Activated T-cell treated with anti-CD3 and anti-CD28 coated beads, Interleukin-2, amount 50 U/mL, for 72 hours (primary cell): ENCODE data around the gene ZCCHC8. TPM values are rescaled to one million over a fixed set of nuclear protein-coding genes. Genes with fewer than 3 reads are reported as not detected.
"Not testable (repeated sequence)": the region's sequence is repeated elsewhere in the genome, so short reads cannot be mapped to it uniquely, and the experiment has no call there.

Source experiments
- ATAC-seq, 2 donors: fragments of 150-1000 bp; cut with Tn5 transposase; replicated peaks in 1 of 2; 2 replicates each; pipeline ENCODE4 v1.10.0; 2021; ENCODE audit warnings: moderate library complexity in 2 of 2, mild to moderate bottlenecking in 1 of 2
- DNase-seq, 2 donors: peaks; one replicate each; pipeline ENCODE4 v3.0.0; 2021 to 2022; ENCODE audit warnings: mixed read lengths in 1 of 2
- H3K27ac Mint-ChIP-seq: one replicate; pipeline ENCODE4 v1.8.0; 2022; ENCODE audit warnings: mild to moderate bottlenecking, moderate library complexity, mixed read lengths
- H3K27me3 Mint-ChIP-seq: one replicate; pipeline ENCODE4 v1.8.0; 2022; ENCODE audit warnings: low read depth, mixed read lengths
- H3K36me3 Mint-ChIP-seq, 2 donors: one replicate each; pipeline ENCODE4 v1.8.0; 2022; ENCODE audit warnings: mixed read lengths in 2 of 2, mild to moderate bottlenecking in 1 of 2; ENCODE audit not compliant: insufficient read depth in 2 of 2
- H3K4me1 Mint-ChIP-seq: one replicate; pipeline ENCODE4 v1.8.0; 2022; ENCODE audit warnings: low read depth, mixed read lengths
- H3K4me3 Mint-ChIP-seq, 2 donors: one replicate each; pipeline ENCODE4 v1.8.0; 2022; ENCODE audit warnings: mild to moderate bottlenecking in 2 of 2, mixed read lengths in 2 of 2, moderate library complexity in 2 of 2
- H3K9me3 Mint-ChIP-seq, 2 donors: one replicate each; pipeline ENCODE4 v1.8.0; 2022; ENCODE audit warnings: mixed read lengths in 2 of 2
- total RNA-seq, 2 donors: library from RNA; stranded (reverse); gene quantifications; one replicate each; pipeline ENCODE4 v1.2.3, GENCODE V29; 2022

Gene ZCCHC8
- total RNA-seq, 2 donors from 2014 or later, result 50.7 to 53.9 TPM

- no peaks in the 10 kb centered on the region for H3K27me3 Mint-ChIP-seq
- H3K27ac Mint-ChIP-seq, result peak overlapping the region; percentile 63
- H3K4me1 Mint-ChIP-seq, result peaks cover 32% of the 10 kb centered on the region
- ATAC-seq (no peak), DNase-seq (no peak)
- H3K9me3 Mint-ChIP-seq, result no peaks in the 10 kb centered on the region
- H3K36me3 Mint-ChIP-seq, result peaks cover 12 to 40% of the 10 kb centered on the region in 2 donors
- H3K4me3 Mint-ChIP-seq, result no peak overlapping the region
These were observed 3.3 kb upstream of the ZCCHC8 start for GRCh38 chr12:122503783-122504590.

- peaks cover 12 to 38% of the 10 kb centered on the region in 2 donors for H3K36me3 Mint-ChIP-seq
- H3K27me3 Mint-ChIP-seq, result no peaks in the 10 kb centered on the region
- peak overlapping the region; percentile 63 for H3K27ac Mint-ChIP-seq
- DNase-seq (no peak), ATAC-seq (no peak)
- no peak overlapping the region for H3K4me3 Mint-ChIP-seq
- H3K9me3 Mint-ChIP-seq, result no peaks in the 10 kb centered on the region
- H3K4me1 Mint-ChIP-seq, result peaks cover 40% of the 10 kb centered on the region
These were observed 2.5 kb upstream of the ZCCHC8 start for GRCh38 chr12:122503147-122503751.

GRCh38 chr12:122501489-122501989, 807 bp upstream of the ZCCHC8 start:
- ATAC-seq, result no peak
- no peaks in the 10 kb centered on the region for H3K9me3 Mint-ChIP-seq
- H3K27me3 Mint-ChIP-seq, result no peaks in the 10 kb centered on the region
- H3K4me3 Mint-ChIP-seq, result peak overlapping the region; percentile 92 to 99
- peaks cover 51% of the 10 kb centered on the region for H3K4me1 Mint-ChIP-seq
- no peak for DNase-seq
- H3K27ac Mint-ChIP-seq, result peak overlapping the region; percentile 89
- H3K36me3 Mint-ChIP-seq, result peaks cover 10 to 33% of the 10 kb centered on the region in 2 donors

- peaks cover 53% of the 10 kb centered on the region for H3K4me1 Mint-ChIP-seq
- DNase-seq (peak in 1 of 2 donors; percentile 45), ATAC-seq (peak; percentile 9 to 27)
- H3K36me3 Mint-ChIP-seq, result peaks cover 5 to 25% of the 10 kb centered on the region in 2 donors
- no peaks in the 10 kb centered on the region for H3K27me3 Mint-ChIP-seq
- H3K9me3 Mint-ChIP-seq, result no peaks in the 10 kb centered on the region
- H3K27ac Mint-ChIP-seq, result peak overlapping the region; percentile 98
- H3K4me3 Mint-ChIP-seq, result peak overlapping the region; percentile 92 to 99
These were observed 594 bp downstream of the ZCCHC8 start for GRCh38 chr12:122499991-122500684.

GRCh38 chr12:122495258-122495657, 5.5 kb downstream of the ZCCHC8 start:
- Mint-ChIP-seq H3K36me3 (peaks cover 10 to 28% of the 10 kb centered on the region in 2 donors), H3K9me3 (no peaks in the 10 kb centered on the region), H3K27me3 (no peaks in the 10 kb centered on the region), H3K27ac (peak overlapping the region; percentile 73), H3K4me1 (peaks cover 36% of the 10 kb centered on the region), H3K4me3 (peak overlapping the region in 1 of 2 donors; percentile 9)
- ATAC-seq (no peak), DNase-seq (no peak)

GRCh38 chr12:122493222-122493621, 7.5 kb downstream of the ZCCHC8 start:
- H3K27ac Mint-ChIP-seq, H3K27me3 Mint-ChIP-seq, DNase-seq, ATAC-seq, H3K9me3 Mint-ChIP-seq, H3K4me3 Mint-ChIP-seq: not testable (repeated sequence)
- Mint-ChIP-seq H3K36me3 (peaks cover 10 to 30% of the 10 kb centered on the region in 2 donors), H3K4me1 (peaks cover 18% of the 10 kb centered on the region)

- Mint-ChIP-seq H3K27me3 (no peaks in the 10 kb centered on the region), H3K27ac (peak overlapping the region; percentile 48), H3K4me3 (no peak overlapping the region), H3K9me3 (no peaks in the 10 kb centered on the region), H3K36me3 (peaks cover 11 to 35% of the 10 kb centered on the region in 2 donors), H3K4me1 (peaks cover 12% of the 10 kb centered on the region)
- ATAC-seq (no peak), DNase-seq (no peak)
These were observed 8.7 kb downstream of the ZCCHC8 start for GRCh38 chr12:122491991-122492390.

GRCh38 chr12:122489038-122489437, 11.7 kb downstream of the ZCCHC8 start:
- Mint-ChIP-seq H3K27ac (peak overlapping the region; percentile 3), H3K4me3 (no peak overlapping the region), H3K36me3 (peaks cover 20 to 42% of the 10 kb centered on the region in 2 donors), H3K9me3 (no peaks in the 10 kb centered on the region), H3K4me1 (peaks cover 12% of the 10 kb centered on the region), H3K27me3 (no peaks in the 10 kb centered on the region)
- ATAC-seq, result no peak
- no peak for DNase-seq

GRCh38 chr12:122487807-122488206, 12.9 kb downstream of the ZCCHC8 start:
- H3K27ac Mint-ChIP-seq, DNase-seq, H3K9me3 Mint-ChIP-seq, H3K27me3 Mint-ChIP-seq, ATAC-seq, H3K4me3 Mint-ChIP-seq: not testable (repeated sequence)
- peaks cover 25 to 47% of the 10 kb centered on the region in 2 donors for H3K36me3 Mint-ChIP-seq
- H3K4me1 Mint-ChIP-seq, result peaks cover 12% of the 10 kb centered on the region

- no peak for ATAC-seq
- no peak for DNase-seq
- Mint-ChIP-seq H3K4me3 (no peak overlapping the region), H3K4me1 (peaks cover 12% of the 10 kb centered on the region), H3K9me3 (no peaks in the 10 kb centered on the region), H3K36me3 (peaks cover 24 to 44% of the 10 kb centered on the region in 2 donors), H3K27ac (peak overlapping the region; percentile 45), H3K27me3 (no peaks in the 10 kb centered on the region)
These were observed 13.8 kb downstream of the ZCCHC8 start for GRCh38 chr12:122486805-122487426.

GRCh38 chr12:122486360-122486759, 14.4 kb downstream of the ZCCHC8 start:
- peak in 1 of 2 donors; percentile 9 for ATAC-seq
- not testable (repeated sequence) for DNase-seq, H3K27ac Mint-ChIP-seq, H3K4me3 Mint-ChIP-seq, H3K27me3 Mint-ChIP-seq, H3K9me3 Mint-ChIP-seq
- Mint-ChIP-seq H3K4me1 (peaks cover 12% of the 10 kb centered on the region), H3K36me3 (peaks cover 22 to 43% of the 10 kb centered on the region in 2 donors)

GRCh38 chr12:122484385-122484784, 16.3 kb downstream of the ZCCHC8 start:
- H3K9me3 Mint-ChIP-seq, H3K27me3 Mint-ChIP-seq, ATAC-seq, DNase-seq, H3K27ac Mint-ChIP-seq, H3K4me3 Mint-ChIP-seq: not testable (repeated sequence)
- Mint-ChIP-seq H3K36me3 (peaks cover 18 to 48% of the 10 kb centered on the region in 2 donors), H3K4me1 (peaks cover 12% of the 10 kb centered on the region)
